ENCODE measurements around the gene CRYBG1.

CRYBG1 gene

GRCh38 chr6:106518748-106519147 is 158.2 kb downstream of the CRYBG1 start:
- H3K9me3 ChIP-seq (ENCODE audit: control insufficient read depth, low read length) = no peaks in the 10 kb centered on the region
- peaks cover 17% of the 10 kb centered on the region for H3K27me3 ChIP-seq (ENCODE audit: control insufficient read depth, insufficient read depth, low read length, poor library complexity, severe bottlenecking)
- no peak overlapping the region for H3K4me3 ChIP-seq (ENCODE audit: insufficient read depth, low read depth, low read length)
- H3K4me1 ChIP-seq (ENCODE audit: control insufficient read depth, insufficient read depth, low read length) = no peaks in the 10 kb centered on the region
- H3K36me3 ChIP-seq (ENCODE audit: control insufficient read depth, insufficient read depth, low read length) = no peaks in the 10 kb centered on the region
- WGBS, 2 experiments = 84 to 96% methylated on average over 2 to 3 of the region's 3 CpGs
- H3K27ac ChIP-seq (ENCODE audit: insufficient read depth, low read depth, low read length, poor library complexity, severe bottlenecking) = no peak overlapping the region

- H3K9me3 ChIP-seq (ENCODE audit: control insufficient read depth, low read length) = no peaks in the 10 kb centered on the region
- 92 to 93% methylated on average over 14 of the region's 14 CpGs for WGBS, 2 experiments
- H3K27ac ChIP-seq (ENCODE audit: insufficient read depth, low read depth, low read length, poor library complexity, severe bottlenecking) = no peak overlapping the region
- no peaks in the 10 kb centered on the region for H3K4me1 ChIP-seq (ENCODE audit: control insufficient read depth, insufficient read depth, low read length)
- H3K36me3 ChIP-seq (ENCODE audit: control insufficient read depth, insufficient read depth, low read length) = no peaks in the 10 kb centered on the region
- peaks cover 7% of the 10 kb centered on the region for H3K27me3 ChIP-seq (ENCODE audit: control insufficient read depth, insufficient read depth, low read length, poor library complexity, severe bottlenecking)
- H3K4me3 ChIP-seq (ENCODE audit: insufficient read depth, low read depth, low read length) = no peak overlapping the region
These were observed 159.2 kb downstream of the CRYBG1 start for GRCh38 chr6:106519460-106520394.

GRCh38 chr6:106520711-106521401 is 160.3 kb downstream of the CRYBG1 start:
- Histone ChIP-seq H3K4me1 (ENCODE audit: control insufficient read depth, insufficient read depth, low read length) (no peaks in the 10 kb centered on the region), H3K27me3 (ENCODE audit: control insufficient read depth, insufficient read depth, low read length, poor library complexity, severe bottlenecking) (no peaks in the 10 kb centered on the region), H3K36me3 (ENCODE audit: control insufficient read depth, insufficient read depth, low read length) (no peaks in the 10 kb centered on the region), H3K27ac (ENCODE audit: insufficient read depth, low read depth, low read length, poor library complexity, severe bottlenecking) (no peak overlapping the region), H3K4me3 (ENCODE audit: insufficient read depth, low read depth, low read length) (no peak overlapping the region), H3K9me3 (ENCODE audit: control insufficient read depth, low read length) (no peaks in the 10 kb centered on the region)
- WGBS, 2 experiments = 92% methylated on average over 15 of the region's 15 CpGs

- 89 to 95% methylated on average over 5 of the region's 6 CpGs for WGBS, 2 experiments
- H3K9me3 ChIP-seq (ENCODE audit: control insufficient read depth, low read length) = no peaks in the 10 kb centered on the region
- H3K27me3 ChIP-seq (ENCODE audit: control insufficient read depth, insufficient read depth, low read length, poor library complexity, severe bottlenecking) = no peaks in the 10 kb centered on the region
- H3K36me3 ChIP-seq (ENCODE audit: control insufficient read depth, insufficient read depth, low read length) = no peaks in the 10 kb centered on the region
- H3K27ac ChIP-seq (ENCODE audit: insufficient read depth, low read depth, low read length, poor library complexity, severe bottlenecking) = no peak overlapping the region
- H3K4me3 ChIP-seq (ENCODE audit: insufficient read depth, low read depth, low read length) = no peak overlapping the region
- H3K4me1 ChIP-seq (ENCODE audit: control insufficient read depth, insufficient read depth, low read length) = no peaks in the 10 kb centered on the region
These were observed 162.2 kb downstream of the CRYBG1 start for GRCh38 chr6:106522562-106523250.

DNA sequence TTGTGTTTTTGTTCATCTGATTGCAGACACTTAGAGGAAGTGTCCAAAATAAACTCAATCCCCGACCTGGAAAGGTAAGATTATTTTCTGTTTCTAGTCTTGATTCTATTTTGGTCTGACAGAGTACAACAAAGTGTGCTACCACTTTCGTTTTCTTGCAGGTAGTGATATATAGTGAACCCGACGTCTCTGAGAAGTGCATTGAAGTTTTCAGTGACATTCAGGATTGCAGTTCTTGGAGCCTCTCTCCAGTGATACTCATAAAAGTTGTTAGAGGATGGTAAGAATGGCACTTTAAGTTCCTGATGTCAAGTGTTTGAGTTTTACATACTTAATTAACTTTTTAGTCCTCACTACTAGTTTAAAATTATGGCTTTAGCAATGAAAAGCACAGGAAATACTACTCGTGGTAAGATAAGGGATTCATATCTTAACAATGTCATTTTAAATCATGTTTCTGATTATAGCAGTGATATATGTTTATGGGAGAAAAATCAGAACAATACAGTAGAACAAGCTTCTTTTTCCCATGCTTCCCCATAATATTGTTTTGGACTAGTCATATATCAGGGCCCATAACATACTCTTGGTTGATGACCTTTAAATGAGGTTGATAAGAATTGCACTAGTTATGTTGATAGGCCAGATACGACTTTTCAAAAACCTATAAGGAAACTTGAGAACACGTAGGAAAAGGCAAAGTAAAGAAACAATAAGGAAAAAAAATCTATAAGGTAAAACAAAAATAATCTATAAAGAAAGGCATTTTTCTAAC is 164.8 kb downstream of the CRYBG1 start:
- H3K27me3 ChIP-seq (ENCODE audit: control insufficient read depth, insufficient read depth, low read length, poor library complexity, severe bottlenecking) = no peaks in the 10 kb centered on the region
- no peak overlapping the region for H3K27ac ChIP-seq (ENCODE audit: insufficient read depth, low read depth, low read length, poor library complexity, severe bottlenecking)
- H3K4me1 ChIP-seq (ENCODE audit: control insufficient read depth, insufficient read depth, low read length) = no peaks in the 10 kb centered on the region
- no peaks in the 10 kb centered on the region for H3K36me3 ChIP-seq (ENCODE audit: control insufficient read depth, insufficient read depth, low read length)
- WGBS, 2 experiments = 85 to 93% methylated on average over 4 to 7 of the region's 7 CpGs
- H3K9me3 ChIP-seq (ENCODE audit: control insufficient read depth, low read length) = no peaks in the 10 kb centered on the region
- no peak overlapping the region for H3K4me3 ChIP-seq (ENCODE audit: insufficient read depth, low read depth, low read length)

GRCh38 chr6:106525882-106526275 is 165.4 kb downstream of the CRYBG1 start:
- 81 to 95% methylated on average over 1 of the region's 1 CpG for WGBS, 2 experiments
- no peaks in the 10 kb centered on the region for H3K36me3 ChIP-seq (ENCODE audit: control insufficient read depth, insufficient read depth, low read length)
- no peak overlapping the region for H3K4me3 ChIP-seq (ENCODE audit: insufficient read depth, low read depth, low read length)
- H3K4me1 ChIP-seq (ENCODE audit: control insufficient read depth, insufficient read depth, low read length) = no peaks in the 10 kb centered on the region
- no peaks in the 10 kb centered on the region for H3K27me3 ChIP-seq (ENCODE audit: control insufficient read depth, insufficient read depth, low read length, poor library complexity, severe bottlenecking)
- H3K27ac ChIP-seq (ENCODE audit: insufficient read depth, low read depth, low read length, poor library complexity, severe bottlenecking) = no peak overlapping the region
- no peaks in the 10 kb centered on the region for H3K9me3 ChIP-seq (ENCODE audit: control insufficient read depth, low read length)

DNA sequence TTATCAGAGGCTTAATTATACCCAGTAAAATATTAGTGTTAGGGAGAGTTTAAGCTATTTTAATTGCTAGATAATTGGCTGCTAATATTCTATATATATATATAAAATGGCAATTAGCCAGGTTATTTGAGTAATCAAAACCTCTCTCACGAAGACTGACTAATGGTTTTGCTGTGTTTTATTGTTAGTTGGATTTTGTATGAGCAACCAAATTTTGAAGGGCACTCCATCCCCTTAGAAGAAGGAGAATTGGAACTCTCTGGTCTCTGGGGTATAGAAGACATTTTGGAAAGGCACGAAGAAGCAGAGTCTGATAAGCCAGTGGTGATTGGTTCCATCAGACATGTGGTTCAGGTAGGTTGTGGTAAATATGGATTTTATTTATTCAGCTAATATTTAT is 166.6 kb downstream of the CRYBG1 start:
- no peaks in the 10 kb centered on the region for H3K4me1 ChIP-seq (ENCODE audit: control insufficient read depth, insufficient read depth, low read length)
- no peaks in the 10 kb centered on the region for H3K36me3 ChIP-seq (ENCODE audit: control insufficient read depth, insufficient read depth, low read length)
- whole genome bisulfite sequencing, 2 experiments = 96% methylated on average over 2 of the region's 2 CpGs
- no peaks in the 10 kb centered on the region for H3K9me3 ChIP-seq (ENCODE audit: control insufficient read depth, low read length)
- no peak overlapping the region for H3K27ac ChIP-seq (ENCODE audit: insufficient read depth, low read depth, low read length, poor library complexity, severe bottlenecking)
- H3K4me3 ChIP-seq (ENCODE audit: insufficient read depth, low read depth, low read length) = no peak overlapping the region
- no peaks in the 10 kb centered on the region for H3K27me3 ChIP-seq (ENCODE audit: control insufficient read depth, insufficient read depth, low read length, poor library complexity, severe bottlenecking)

GRCh38 chr6:106527979-106528378 is 167.5 kb downstream of the CRYBG1 start:
- 66 to 82% methylated on average over 2 to 3 of the region's 3 CpGs for WGBS, 2 experiments

GRCh38 chr6:106528521-106528920 is 168.0 kb downstream of the CRYBG1 start:
- no peaks in the 10 kb centered on the region for H3K4me1 ChIP-seq (ENCODE audit: control insufficient read depth, insufficient read depth, low read length)
- WGBS, 2 experiments = 85 to 94% methylated on average over 1 of the region's 2 CpGs
- H3K4me3 ChIP-seq (ENCODE audit: insufficient read depth, low read depth, low read length) = no peak overlapping the region
- no peaks in the 10 kb centered on the region for H3K27me3 ChIP-seq (ENCODE audit: control insufficient read depth, insufficient read depth, low read length, poor library complexity, severe bottlenecking)
- H3K9me3 ChIP-seq (ENCODE audit: control insufficient read depth, low read length) = no peaks in the 10 kb centered on the region
- H3K27ac ChIP-seq (ENCODE audit: insufficient read depth, low read depth, low read length, poor library complexity, severe bottlenecking) = no peak overlapping the region
- H3K36me3 ChIP-seq (ENCODE audit: control insufficient read depth, insufficient read depth, low read length) = no peaks in the 10 kb centered on the region

More at GRCh38 chr6:106527979-106528378, 167.5 kb downstream of the CRYBG1 start:
- Histone ChIP-seq H3K27ac (ENCODE audit: insufficient read depth, low read depth, low read length, poor library complexity, severe bottlenecking) (no peak overlapping the region), H3K4me1 (ENCODE audit: control insufficient read depth, insufficient read depth, low read length) (no peaks in the 10 kb centered on the region), H3K4me3 (ENCODE audit: insufficient read depth, low read depth, low read length) (no peak overlapping the region), H3K36me3 (ENCODE audit: control insufficient read depth, insufficient read depth, low read length) (no peaks in the 10 kb centered on the region), H3K27me3 (ENCODE audit: control insufficient read depth, insufficient read depth, low read length, poor library complexity, severe bottlenecking) (no peaks in the 10 kb centered on the region), H3K9me3 (ENCODE audit: control insufficient read depth, low read length) (no peaks in the 10 kb centered on the region)
